NCI-H2081 (cell line): ENCODE data around the gene NAGPA.
A peak's percentile ranks its signal among the peaks of the same experiment; 100 is the strongest.
"Not testable (repeated sequence)": the region's sequence is repeated elsewhere in the genome, so short reads cannot be mapped to it uniquely, and the experiment has no call there.

ENCODE experiments used
- DNase-seq, 2 experiments: peaks; one replicate each; lab custom pipeline; 2025; lab: John Stamatoyannopoulos, UW

The NAGPA gene

DNA sequence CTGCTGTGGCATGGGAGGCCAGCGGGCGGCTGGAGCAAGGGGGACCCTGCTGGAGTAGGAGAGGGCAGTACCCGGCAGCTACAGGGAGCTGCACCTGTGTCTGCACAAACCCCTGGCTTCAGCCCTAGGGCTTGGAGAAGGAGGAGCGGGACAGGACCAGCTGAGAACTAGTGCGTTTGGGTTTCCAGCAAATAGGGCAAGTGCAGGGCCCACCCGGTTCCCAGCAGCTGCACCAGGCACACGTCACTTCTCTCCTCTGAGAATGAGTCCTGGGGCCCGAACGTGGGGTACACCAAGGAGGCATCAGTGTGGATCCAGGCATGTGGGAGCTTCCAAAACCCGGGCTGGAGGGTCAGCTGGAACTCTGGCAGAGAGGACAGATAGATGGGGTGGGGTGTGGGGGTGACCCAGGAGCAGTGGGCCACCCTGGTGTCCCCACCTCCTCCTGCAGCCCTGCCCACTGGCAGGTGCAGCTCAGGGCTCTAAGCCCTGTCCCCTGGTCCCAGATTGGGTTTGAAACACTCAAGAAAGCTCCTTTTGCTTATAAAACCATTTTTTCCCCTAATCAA lies 26.4 kb upstream of the NAGPA start:
- no peak for DNase-seq

DNA sequence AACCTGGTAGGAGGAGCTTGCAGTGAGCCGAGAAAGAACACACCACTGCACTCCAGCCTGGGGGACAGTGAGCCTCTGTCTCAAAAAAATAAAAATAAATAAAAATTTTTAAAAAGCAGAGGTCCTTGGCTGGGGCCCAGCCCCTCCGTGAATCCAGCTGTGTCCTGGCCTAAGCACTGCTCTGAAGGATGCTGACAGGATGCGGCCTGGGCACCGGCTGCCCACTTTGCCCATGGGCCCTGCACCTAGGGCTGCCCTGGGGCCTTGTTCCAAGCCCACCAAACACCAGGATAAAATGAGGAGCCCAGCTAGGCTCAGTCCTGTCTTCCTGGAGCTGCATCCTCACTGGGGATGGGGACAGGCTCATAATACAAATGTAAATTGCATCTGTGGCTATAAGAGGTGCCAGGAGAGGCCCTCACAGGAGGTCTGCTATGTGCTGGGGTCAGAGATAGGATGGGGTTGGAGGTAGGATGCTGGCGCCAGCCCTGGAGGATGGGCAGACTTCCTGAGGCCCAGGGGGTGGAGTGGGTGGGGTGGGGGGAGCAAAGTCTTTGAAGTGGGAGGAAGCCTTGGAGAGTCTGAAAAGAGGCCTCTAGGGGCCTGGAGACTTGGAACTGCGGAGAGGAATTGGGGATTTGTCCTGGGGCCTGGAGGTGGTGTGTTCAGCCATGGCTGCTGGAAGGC lies 25.8 kb upstream of the NAGPA start:
- DNase-seq, result no peak

DNA sequence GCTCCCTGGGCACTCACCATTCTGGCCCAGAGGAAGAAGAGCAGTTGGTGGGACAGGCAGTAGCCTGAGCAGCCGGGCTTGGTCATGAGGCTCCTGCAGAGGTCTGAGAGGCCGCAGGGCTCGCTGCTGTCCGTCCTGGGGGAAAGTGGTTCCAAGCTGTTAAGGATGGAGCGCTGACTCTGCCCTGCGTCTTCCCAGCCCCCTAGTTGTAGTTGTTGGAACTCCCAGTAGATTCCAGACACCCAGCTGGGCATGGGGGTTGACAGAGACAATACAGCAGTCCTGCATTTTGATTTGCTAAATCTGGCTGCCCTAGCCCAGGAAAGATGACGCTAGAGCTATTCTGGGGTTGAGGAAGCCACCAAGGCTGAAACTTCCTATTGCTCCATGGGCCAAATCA lies 24.7 kb upstream of the NAGPA start:
- DNase-seq, result no peak

- no peak for DNase-seq
Observed at GRCh38 chr16:5056352-5056751, 22.6 kb upstream of the NAGPA start.

- no peak for DNase-seq
Observed at GRCh38 chr16:5054876-5055865, 21.4 kb upstream of the NAGPA start.

- DNase-seq, result no peak
Observed at GRCh38 chr16:5046914-5047313, 13.2 kb upstream of the NAGPA start.

DNA sequence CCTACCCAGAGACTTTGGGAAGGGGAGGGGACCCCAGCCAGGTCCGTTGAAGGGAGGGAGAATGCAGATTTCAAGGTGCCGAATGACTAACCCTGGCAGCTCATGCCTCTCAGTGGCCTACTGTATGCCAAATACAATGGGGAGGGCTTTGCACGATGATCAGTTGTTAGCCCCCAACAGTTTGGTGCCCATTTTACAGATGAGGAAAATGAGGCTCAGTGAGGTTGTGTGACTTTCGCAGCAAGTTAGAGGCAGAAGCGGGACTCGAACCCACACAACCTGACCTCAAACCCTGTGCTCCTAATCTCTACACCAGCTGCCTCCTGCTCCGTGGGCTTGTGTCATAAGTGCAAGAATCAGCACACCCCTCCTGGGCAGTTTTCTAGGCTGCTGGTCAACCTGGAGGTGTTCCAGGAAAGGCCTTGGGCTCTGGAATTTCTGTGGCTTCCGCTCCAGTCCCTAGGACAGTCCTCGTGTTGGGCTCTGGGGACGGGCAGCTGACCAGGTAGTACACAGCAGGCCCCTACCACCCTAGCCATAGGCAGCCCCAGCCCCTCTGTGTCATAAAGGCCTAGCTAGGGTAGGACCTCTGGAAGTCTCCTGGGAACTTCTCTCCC lies 11.9 kb upstream of the NAGPA start:
- no peak for DNase-seq

DNA sequence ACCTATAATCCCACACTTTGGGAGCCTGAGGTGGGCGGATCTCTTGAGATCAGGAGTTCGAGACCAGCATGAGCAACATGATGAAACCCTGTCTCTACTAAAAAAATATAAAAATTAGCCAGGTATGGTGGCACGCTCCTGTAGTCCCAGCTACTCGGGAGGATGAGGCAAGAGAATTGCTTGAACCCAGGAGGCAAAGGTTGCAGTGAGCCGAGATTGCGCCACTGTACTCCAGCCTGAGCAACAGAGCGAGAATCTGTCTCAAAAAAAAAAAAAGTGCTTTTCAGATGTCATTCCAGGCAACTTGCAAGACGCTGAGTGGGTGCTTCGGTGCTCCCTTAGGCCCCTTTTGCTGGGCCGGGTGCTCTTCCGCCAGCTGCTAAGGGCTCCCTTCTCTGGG lies 10.8 kb upstream of the NAGPA start:
- not testable (repeated sequence) for DNase-seq

GRCh38 chr16:5044011-5044540 lies 10.3 kb upstream of the NAGPA start:
- no peak for DNase-seq

DNA sequence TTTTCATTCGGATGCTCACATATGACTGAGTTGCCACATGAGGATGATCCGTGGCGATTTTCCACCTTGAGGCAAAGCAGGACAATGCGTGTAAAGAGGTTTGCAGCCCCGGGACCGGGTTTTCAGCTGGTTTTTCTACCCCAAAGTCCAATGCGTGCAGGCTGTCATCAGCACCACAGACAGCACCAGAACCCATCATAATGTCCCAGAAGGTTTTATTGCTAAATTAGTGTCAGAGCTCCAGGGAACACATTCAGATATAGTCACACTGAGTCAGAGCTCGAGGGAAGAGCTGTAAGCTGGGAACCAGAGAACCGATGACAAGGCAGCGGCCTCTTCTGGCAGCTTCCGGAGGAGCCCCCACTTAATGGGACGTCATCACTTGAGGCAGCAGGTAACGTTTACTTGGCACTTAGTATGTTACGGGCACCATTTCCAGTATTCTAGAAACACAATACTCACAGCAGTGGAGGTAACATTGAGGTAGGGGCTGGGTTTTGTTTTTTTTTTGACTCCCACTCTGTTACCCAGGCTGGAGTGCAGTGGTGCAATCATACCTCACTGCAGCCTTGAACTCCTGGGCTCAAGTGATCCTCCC lies 8.9 kb upstream of the NAGPA start:
- peak in 1 of 2 experiments; percentile 33 for DNase-seq

DNA sequence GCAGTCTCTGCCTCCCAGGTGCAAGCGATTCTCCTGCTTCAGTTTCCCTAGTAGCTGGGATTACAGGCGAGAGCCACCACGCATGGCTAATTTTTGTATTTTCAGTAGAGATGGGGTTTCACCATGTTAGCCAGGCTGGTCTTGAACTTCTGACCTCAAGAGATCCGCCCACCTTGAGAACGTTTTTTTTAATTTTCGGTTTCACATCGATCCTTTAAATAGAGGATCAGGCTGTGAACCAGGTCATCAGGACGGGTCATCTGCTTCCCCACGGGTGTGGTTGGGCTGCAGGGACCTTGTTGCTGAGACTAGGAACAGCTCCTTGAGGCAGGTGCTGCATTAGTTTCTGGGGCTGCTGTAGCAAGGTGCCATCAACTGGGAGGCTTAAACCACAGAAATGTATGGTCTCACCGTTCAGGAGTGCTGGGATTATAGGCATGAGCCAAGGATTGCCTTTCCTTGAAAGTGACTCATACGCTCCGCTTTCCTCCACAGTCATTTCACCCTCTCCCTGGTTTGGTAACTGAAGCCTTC lies 7.9 kb upstream of the NAGPA start:
- DNase-seq, result no peak

GRCh38 chr16:5040451-5040850 lies 6.7 kb upstream of the NAGPA start:
- DNase-seq, result no peak

- DNase-seq, result no peak
Observed at GRCh38 chr16:5036228-5037156, 2.8 kb upstream of the NAGPA start.

- no peak for DNase-seq
Observed at GRCh38 chr16:5035909-5036227, 2.1 kb upstream of the NAGPA start.

DNA sequence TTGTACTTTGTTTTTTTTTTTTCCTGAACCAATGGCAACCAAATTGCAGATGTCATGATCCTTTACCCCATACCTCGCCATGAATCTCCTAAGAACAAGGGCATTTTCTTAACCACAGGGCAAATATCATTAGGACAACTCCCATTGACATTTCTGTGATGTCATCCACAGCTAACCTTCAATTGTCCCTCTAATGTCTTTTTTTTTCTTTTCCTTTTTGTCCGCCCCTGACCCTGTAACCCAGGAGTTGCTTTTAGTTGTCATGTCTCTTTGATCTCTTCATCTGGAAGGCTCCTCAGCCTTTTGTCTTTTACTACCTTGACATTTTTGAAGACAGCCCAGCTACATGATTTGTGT lies 410 bp upstream of the NAGPA start:
- DNase-seq, result no peak

- no peak for DNase-seq
Observed at GRCh38 chr16:5032748-5033167, 977 bp downstream of the NAGPA start.

GRCh38 chr16:5031601-5032000 lies 2.1 kb downstream of the NAGPA start:
- no peak for DNase-seq

DNA sequence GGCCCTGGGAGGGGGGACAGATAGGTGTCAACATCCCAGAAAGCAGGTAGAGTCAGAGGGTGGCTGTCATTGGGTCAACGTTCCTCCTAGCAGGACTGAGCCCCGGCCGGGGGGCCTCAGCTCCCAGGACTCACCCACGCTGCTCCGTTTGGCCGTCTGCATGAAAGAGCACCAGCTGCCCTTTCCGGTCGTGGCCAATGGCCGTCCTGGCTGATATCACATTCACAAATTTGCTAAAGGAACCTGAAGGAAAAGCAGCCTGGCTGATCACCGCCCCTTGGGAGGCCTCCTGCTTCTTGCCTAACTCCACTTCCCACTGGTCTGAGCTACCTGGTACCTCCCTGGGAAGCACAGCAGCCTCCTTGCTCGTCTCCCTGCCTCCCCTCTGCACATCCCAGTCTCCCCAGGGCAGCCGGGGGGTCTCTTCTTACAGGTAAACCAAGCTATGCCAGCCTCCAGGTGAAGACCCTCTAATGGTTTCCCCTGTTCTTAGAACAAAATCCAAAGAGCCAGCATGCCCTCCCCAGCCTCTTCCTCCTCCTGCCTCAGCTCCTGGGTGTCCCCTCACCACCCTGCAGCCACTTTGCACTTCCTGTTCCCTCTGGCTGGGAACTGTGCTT lies 3.4 kb downstream of the NAGPA start:
- DNase-seq, result no peak

DNA sequence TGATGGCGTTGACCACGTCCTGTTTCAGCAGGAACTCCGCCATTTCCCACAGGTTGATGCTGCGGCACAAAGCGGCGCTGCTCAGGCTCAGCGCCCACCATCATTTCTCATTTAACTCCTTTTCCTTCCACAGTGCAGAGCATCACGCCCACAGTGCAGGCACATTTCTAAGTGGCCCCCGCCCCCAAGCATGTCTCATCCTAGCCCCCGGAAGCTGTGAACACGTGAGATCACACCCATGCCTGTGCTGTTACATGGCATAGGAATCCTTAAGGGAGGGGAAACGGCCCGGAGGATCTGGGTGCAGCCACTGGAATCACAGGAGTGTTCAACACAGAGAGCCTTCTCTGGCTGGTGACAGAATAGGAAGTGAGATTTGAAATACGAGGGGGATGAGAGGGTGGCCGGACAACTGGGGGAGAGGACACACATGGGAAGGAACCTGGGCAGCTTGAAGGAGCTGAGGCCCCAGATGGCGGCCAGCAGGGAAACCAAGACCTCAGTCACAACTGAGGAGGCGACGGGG lies 4.7 kb downstream of the NAGPA start:
- no peak for DNase-seq
